GM23338 (cell line): Measurements from ENCODE around the gene PGBD2. TPM values are rescaled to one million over a fixed set of nuclear protein-coding genes. Genes with fewer than 3 reads are reported as not detected.

ENCODE experiments used
- ATAC-seq: fragments of 200-7000 bp; cut with Tn5 transposase; 3 replicates; pipeline ENCODE4 v1.9.1; 2020
- DNase-seq: peaks from one replicate; pipeline ENCODE4 v3.0.0-alpha.2; 2015; ENCODE audit warnings: low spot score
- H2AFZ ChIP-seq: fragments of 200-600 bp; sonication (generic); 2 replicates; pipeline ENCODE4 v1.8.0; 2016; ENCODE audit warnings: antibody characterized with exemption, mild to moderate bottlenecking, moderate library complexity
- H3F3A ChIP-seq: fragments of 200-600 bp; sonication (generic); replicated peaks from 2 replicates; pipeline ENCODE4 v1.8.0; 2017; ENCODE audit warnings: antibody characterized with exemption, mixed run types, low read depth
- H3K27ac ChIP-seq: fragments of 200-600 bp; sonication (generic); 2 replicates; pipeline ENCODE4 v1.6.1; 2016; ENCODE audit warnings: low read depth
- H3K27me3 ChIP-seq: fragments of 200-600 bp; sonication (generic); 2 replicates; pipeline ENCODE4 v1.8.0; 2016; ENCODE audit warnings: mild to moderate bottlenecking, mixed run types, moderate library complexity; ENCODE audit not compliant: insufficient read depth
- H3K36me3 ChIP-seq: fragments of 200-600 bp; sonication (generic); 2 replicates; pipeline ENCODE4 v1.8.0; 2016; ENCODE audit warnings: mild to moderate bottlenecking; ENCODE audit not compliant: insufficient read depth
- H3K4me1 ChIP-seq: fragments of 200-600 bp; sonication (generic); 2 replicates; pipeline ENCODE4 v1.8.0; 2016; ENCODE audit warnings: mild to moderate bottlenecking, moderate library complexity; ENCODE audit not compliant: insufficient read depth
- H3K4me2 ChIP-seq: fragments of 200-600 bp; sonication (generic); 2 replicates; pipeline ENCODE4 v1.7.1; 2017; ENCODE audit warnings: mixed run types
- H3K4me3 ChIP-seq: fragments of 200-600 bp; sonication (generic); 2 replicates; pipeline ENCODE4 v1.6.1; 2016; ENCODE audit warnings: mixed run types
- H3K79me2 ChIP-seq: fragments of 200-600 bp; sonication (generic); replicated peaks from 2 replicates; pipeline ENCODE4 v1.8.0; 2017; ENCODE audit warnings: mild to moderate bottlenecking; ENCODE audit not compliant: insufficient read depth
- H3K9me2 ChIP-seq: fragments of 200-600 bp; sonication (generic); 2 replicates; pipeline ENCODE4 v1.8.0; 2017; ENCODE audit not compliant: insufficient read depth
- H4K20me1 ChIP-seq: fragments of 200-600 bp; sonication (generic); replicated peaks from 2 replicates; pipeline ENCODE4 v1.8.0; 2017; ENCODE audit warnings: mild to moderate bottlenecking; ENCODE audit not compliant: insufficient read depth
- H3K27ac Mint-ChIP-seq: 2 replicates; pipeline ENCODE4 v1.8.0; 2020; ENCODE audit warnings: inconsistent platforms, mild to moderate bottlenecking, moderate library complexity, mixed read lengths
- H3K27me3 Mint-ChIP-seq: 3 replicates; pipeline ENCODE4 v1.8.0; 2022; ENCODE audit warnings: low read depth, mild to moderate bottlenecking, moderate library complexity, mixed read lengths, inconsistent platforms; ENCODE audit not compliant: insufficient read depth, poor library complexity
- H3K36me3 Mint-ChIP-seq: 3 replicates; pipeline ENCODE4 v1.8.0; 2021; ENCODE audit warnings: low read depth, mild to moderate bottlenecking, inconsistent platforms, moderate library complexity, mixed read lengths
- H3K4me1 Mint-ChIP-seq: 3 replicates; pipeline ENCODE4 v1.8.0; 2020; ENCODE audit warnings: mild to moderate bottlenecking, inconsistent platforms, mixed read lengths
- H3K4me3 Mint-ChIP-seq: 3 replicates; pipeline ENCODE4 v1.8.0; 2021; ENCODE audit warnings: moderate library complexity, mild to moderate bottlenecking, inconsistent platforms, mixed read lengths
- H3K9me3 Mint-ChIP-seq: 3 replicates; pipeline ENCODE4 v1.8.0; 2020; ENCODE audit warnings: moderate library complexity, mild to moderate bottlenecking, inconsistent platforms, mixed read lengths
- CREB1 ChIP-seq: fragments of 250-450 bp; sonication (Bioruptor Pico); IDR thresholded peaks from 2 replicates; pipeline ENCODE4 v1.5.0; 2020; ENCODE audit warnings: low read depth, mild to moderate bottlenecking, moderate library complexity
- EZH2 ChIP-seq: fragments of 200-600 bp; sonication (generic); IDR thresholded peaks from one replicate; pipeline ENCODE4 v1.8.0; 2017; ENCODE audit warnings: antibody characterized with exemption, mild to moderate bottlenecking, low read depth; ENCODE audit not compliant: unreplicated experiment
- EZH2phosphoT487 ChIP-seq: fragments of 200-600 bp; sonication (generic); IDR thresholded peaks from one replicate; pipeline ENCODE4 v1.8.1; 2018; ENCODE audit warnings: antibody characterized with exemption; ENCODE audit not compliant: unreplicated experiment
- JUNB ChIP-seq: IDR thresholded peaks from one replicate; pipeline ENCODE4 v1.6.1; 2016; ENCODE audit warnings: antibody characterized with exemption; ENCODE audit not compliant: unreplicated experiment
- NANOG ChIP-seq: IDR thresholded peaks from 2 replicates; pipeline ENCODE4 v1.6.1; 2016; ENCODE audit warnings: antibody characterized with exemption, borderline replicate concordance
- POLR2AphosphoS5 ChIP-seq: IDR thresholded peaks from 2 replicates; pipeline ENCODE4 v1.6.1; 2016; ENCODE audit warnings: antibody characterized with exemption, low read depth
- STAT1 ChIP-seq: IDR thresholded peaks from one replicate; pipeline ENCODE4 v1.6.1; 2016; ENCODE audit warnings: antibody characterized with exemption; ENCODE audit not compliant: unreplicated experiment
- ZNF114 ChIP-seq: fragments of 250-450 bp; sonication (Bioruptor Pico); IDR thresholded peaks from 2 replicates; pipeline ENCODE4 v1.5.0; 2020; ENCODE audit warnings: mild to moderate bottlenecking, moderate library complexity
- ZNF331 ChIP-seq: fragments of 250-450 bp; sonication (Bioruptor Pico); IDR thresholded peaks from 2 replicates; pipeline ENCODE4 v1.5.0; 2020; ENCODE audit warnings: low read depth, mild to moderate bottlenecking, moderate library complexity
- polyA plus RNA-seq: library from polyadenylated mRNA; unstranded; fragments of >200 nt; fragmentation: Nextera tagmentation; extraction: Ambion mirVana; gene quantifications from 2 replicates; pipeline ENCODE4 v1.2.1, GENCODE V29; 2016
- total RNA-seq: library from RNA; depleted of rRNA; stranded (reverse); fragments of >200 nt; shearing (Covaris generic); gene quantifications from 2 replicates; pipeline ENCODE4 v1.2.3, GENCODE V29; 2014
- TF ChIP-seq, protein P1 (sequence below): IDR thresholded peaks from 2 replicates; pipeline ENCODE4 v1.6.1; 2016; ENCODE audit warnings: antibody characterized with exemption
- TF ChIP-seq, protein P2 (sequence below): fragments of 250-450 bp; sonication (Bioruptor Pico); IDR thresholded peaks from 2 replicates; pipeline ENCODE4 v1.5.0; 2020; ENCODE audit warnings: mild to moderate bottlenecking, moderate library complexity
- TF ChIP-seq, protein P3 (sequence below): IDR thresholded peaks from one replicate; pipeline ENCODE4 v1.6.1; 2018; ENCODE audit warnings: antibody characterized with exemption; ENCODE audit not compliant: unreplicated experiment
- TF ChIP-seq, protein P4 (sequence below), 2 experiments: fragments of 200-600 bp in 1 of 2; sonication (generic) in 1 of 2; conservative IDR thresholded peaks; 2 replicates each; pipeline versions ENCODE4 v1.5.1 to v1.6.1; 2016 to 2017; ENCODE audit warnings: antibody characterized with exemption in 2 of 2, low read depth in 2 of 2, mild to moderate bottlenecking in 2 of 2, moderate library complexity in 1 of 2

Gene PGBD2
- total and polyA plus RNA-seq, 2 experiments from 2014 or later: 4.8 to 10.2 TPM

DNA sequence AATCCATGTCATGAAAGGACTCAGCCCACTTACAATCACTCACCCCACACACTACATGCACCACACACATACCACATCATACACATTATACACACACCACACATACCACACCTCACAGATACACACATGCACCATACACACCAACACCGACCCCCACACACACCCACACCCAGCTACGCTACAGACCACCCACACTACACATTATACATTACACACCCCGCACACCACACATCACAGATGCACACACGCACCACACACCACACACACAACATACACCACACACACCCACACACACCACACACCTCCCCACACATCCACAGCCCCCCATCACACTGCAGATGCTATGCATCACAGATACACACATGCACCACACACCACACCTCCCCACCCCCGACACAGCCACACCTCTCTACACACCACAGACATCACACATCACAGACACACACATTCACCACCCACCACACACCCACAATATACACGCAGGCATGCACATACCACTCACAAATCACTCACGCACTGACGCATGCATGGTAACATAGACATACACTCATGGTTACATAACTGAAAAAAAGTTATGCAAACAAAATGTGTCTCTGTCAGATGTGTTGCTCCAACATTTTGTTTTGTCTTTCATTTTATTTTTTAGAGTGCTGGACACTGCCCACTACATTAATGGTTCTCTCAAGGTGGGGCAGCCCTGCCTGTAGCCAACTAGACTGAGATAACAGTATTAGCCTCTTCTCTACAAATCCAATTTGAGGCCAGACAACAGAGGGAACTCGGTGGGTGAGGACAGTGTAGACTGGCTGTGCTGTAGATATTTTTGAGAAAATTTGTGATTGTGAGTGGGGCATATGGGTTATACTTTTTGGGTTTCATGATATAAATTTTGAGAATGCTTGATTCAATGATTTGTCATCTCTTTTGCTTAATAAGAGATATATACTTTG, 15.2 kb upstream of the PGBD2 start:
- Histone ChIP-seq H3K4me1 (peaks cover 17% of the 10 kb centered on the region), H3K9me2 (no peaks in the 10 kb centered on the region), H3K36me3 (no peaks in the 10 kb centered on the region), H3K79me2 (no peaks in the 10 kb centered on the region), H2AFZ (no peak overlapping the region), H3K4me2 (no peak overlapping the region), H3F3A (no peaks in the 10 kb centered on the region), H4K20me1 (no peaks in the 10 kb centered on the region), H3K27me3 (no peaks in the 10 kb centered on the region), H3K27ac (no peak overlapping the region), H3K4me3 (no peak overlapping the region)
- H3K27me3 Mint-ChIP-seq: peaks cover 4% of the 10 kb centered on the region
- ATAC-seq (no peak), DNase-seq (no peak)
- no peak overlapping the region for H3K27ac Mint-ChIP-seq
- H3K4me1 Mint-ChIP-seq: peaks cover 18% of the 10 kb centered on the region
- TF ChIP-seq JUNB: no peak
- no peak for TF ChIP-seq ZNF331
- no peak for TF ChIP-seq STAT1
- TF ChIP-seq, protein P1, sequence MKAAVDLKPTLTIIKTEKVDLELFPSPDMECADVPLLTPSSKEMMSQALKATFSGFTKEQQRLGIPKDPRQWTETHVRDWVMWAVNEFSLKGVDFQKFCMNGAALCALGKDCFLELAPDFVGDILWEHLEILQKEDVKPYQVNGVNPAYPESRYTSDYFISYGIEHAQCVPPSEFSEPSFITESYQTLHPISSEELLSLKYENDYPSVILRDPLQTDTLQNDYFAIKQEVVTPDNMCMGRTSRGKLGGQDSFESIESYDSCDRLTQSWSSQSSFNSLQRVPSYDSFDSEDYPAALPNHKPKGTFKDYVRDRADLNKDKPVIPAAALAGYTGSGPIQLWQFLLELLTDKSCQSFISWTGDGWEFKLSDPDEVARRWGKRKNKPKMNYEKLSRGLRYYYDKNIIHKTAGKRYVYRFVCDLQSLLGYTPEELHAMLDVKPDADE: no peak
- no peak for TF ChIP-seq POLR2AphosphoS5
- TF ChIP-seq EZH2phosphoT487: no peak
- TF ChIP-seq NANOG: no peak
- TF ChIP-seq, protein P2, sequence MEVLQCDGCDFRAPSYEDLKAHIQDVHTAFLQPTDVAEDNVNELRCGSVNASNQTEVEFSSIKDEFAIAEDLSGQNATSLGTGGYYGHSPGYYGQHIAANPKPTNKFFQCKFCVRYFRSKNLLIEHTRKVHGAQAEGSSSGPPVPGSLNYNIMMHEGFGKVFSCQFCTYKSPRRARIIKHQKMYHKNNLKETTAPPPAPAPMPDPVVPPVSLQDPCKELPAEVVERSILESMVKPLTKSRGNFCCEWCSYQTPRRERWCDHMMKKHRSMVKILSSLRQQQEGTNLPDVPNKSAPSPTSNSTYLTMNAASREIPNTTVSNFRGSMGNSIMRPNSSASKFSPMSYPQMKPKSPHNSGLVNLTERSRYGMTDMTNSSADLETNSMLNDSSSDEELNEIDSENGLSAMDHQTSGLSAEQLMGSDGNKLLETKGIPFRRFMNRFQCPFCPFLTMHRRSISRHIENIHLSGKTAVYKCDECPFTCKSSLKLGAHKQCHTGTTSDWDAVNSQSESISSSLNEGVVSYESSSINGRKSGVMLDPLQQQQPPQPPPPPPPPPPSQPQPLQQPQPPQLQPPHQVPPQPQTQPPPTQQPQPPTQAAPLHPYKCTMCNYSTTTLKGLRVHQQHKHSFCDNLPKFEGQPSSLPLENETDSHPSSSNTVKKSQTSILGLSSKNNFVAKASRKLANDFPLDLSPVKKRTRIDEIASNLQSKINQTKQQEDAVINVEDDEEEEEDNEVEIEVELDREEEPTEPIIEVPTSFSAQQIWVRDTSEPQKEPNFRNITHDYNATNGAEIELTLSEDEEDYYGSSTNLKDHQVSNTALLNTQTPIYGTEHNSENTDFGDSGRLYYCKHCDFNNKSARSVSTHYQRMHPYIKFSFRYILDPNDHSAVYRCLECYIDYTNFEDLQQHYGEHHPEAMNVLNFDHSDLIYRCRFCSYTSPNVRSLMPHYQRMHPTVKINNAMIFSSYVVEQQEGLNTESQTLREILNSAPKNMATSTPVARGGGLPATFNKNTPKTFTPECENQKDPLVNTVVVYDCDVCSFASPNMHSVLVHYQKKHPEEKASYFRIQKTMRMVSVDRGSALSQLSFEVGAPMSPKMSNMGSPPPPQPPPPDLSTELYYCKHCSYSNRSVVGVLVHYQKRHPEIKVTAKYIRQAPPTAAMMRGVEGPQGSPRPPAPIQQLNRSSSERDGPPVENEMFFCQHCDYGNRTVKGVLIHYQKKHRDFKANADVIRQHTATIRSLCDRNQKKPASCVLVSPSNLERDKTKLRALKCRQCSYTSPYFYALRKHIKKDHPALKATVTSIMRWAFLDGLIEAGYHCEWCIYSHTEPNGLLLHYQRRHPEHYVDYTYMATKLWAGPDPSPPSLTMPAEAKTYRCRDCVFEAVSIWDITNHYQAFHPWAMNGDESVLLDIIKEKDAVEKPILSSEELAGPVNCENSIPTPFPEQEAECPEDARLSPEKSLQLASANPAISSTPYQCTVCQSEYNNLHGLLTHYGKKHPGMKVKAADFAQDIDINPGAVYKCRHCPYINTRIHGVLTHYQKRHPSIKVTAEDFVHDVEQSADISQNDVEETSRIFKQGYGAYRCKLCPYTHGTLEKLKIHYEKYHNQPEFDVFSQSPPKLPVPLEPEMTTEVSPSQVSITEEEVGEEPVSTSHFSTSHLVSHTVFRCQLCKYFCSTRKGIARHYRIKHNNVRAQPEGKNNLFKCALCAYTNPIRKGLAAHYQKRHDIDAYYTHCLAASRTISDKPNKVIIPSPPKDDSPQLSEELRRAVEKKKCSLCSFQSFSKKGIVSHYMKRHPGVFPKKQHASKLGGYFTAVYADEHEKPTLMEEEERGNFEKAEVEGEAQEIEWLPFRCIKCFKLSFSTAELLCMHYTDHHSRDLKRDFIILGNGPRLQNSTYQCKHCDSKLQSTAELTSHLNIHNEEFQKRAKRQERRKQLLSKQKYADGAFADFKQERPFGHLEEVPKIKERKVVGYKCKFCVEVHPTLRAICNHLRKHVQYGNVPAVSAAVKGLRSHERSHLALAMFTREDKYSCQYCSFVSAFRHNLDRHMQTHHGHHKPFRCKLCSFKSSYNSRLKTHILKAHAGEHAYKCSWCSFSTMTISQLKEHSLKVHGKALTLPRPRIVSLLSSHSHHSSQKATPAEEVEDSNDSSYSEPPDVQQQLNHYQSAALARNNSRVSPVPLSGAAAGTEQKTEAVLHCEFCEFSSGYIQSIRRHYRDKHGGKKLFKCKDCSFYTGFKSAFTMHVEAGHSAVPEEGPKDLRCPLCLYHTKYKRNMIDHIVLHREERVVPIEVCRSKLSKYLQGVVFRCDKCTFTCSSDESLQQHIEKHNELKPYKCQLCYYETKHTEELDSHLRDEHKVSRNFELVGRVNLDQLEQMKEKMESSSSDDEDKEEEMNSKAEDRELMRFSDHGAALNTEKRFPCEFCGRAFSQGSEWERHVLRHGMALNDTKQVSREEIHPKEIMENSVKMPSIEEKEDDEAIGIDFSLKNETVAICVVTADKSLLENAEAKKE (CRISPR knock-in tag): no peak
- TF ChIP-seq CREB1 (CRISPR knock-in tag): no peak
- no peak for TF ChIP-seq ZNF114
- no peak for TF ChIP-seq EZH2
- TF ChIP-seq, protein P3, sequence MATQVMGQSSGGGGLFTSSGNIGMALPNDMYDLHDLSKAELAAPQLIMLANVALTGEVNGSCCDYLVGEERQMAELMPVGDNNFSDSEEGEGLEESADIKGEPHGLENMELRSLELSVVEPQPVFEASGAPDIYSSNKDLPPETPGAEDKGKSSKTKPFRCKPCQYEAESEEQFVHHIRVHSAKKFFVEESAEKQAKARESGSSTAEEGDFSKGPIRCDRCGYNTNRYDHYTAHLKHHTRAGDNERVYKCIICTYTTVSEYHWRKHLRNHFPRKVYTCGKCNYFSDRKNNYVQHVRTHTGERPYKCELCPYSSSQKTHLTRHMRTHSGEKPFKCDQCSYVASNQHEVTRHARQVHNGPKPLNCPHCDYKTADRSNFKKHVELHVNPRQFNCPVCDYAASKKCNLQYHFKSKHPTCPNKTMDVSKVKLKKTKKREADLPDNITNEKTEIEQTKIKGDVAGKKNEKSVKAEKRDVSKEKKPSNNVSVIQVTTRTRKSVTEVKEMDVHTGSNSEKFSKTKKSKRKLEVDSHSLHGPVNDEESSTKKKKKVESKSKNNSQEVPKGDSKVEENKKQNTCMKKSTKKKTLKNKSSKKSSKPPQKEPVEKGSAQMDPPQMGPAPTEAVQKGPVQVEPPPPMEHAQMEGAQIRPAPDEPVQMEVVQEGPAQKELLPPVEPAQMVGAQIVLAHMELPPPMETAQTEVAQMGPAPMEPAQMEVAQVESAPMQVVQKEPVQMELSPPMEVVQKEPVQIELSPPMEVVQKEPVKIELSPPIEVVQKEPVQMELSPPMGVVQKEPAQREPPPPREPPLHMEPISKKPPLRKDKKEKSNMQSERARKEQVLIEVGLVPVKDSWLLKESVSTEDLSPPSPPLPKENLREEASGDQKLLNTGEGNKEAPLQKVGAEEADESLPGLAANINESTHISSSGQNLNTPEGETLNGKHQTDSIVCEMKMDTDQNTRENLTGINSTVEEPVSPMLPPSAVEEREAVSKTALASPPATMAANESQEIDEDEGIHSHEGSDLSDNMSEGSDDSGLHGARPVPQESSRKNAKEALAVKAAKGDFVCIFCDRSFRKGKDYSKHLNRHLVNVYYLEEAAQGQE: no peak
- TF ChIP-seq, protein P4, sequence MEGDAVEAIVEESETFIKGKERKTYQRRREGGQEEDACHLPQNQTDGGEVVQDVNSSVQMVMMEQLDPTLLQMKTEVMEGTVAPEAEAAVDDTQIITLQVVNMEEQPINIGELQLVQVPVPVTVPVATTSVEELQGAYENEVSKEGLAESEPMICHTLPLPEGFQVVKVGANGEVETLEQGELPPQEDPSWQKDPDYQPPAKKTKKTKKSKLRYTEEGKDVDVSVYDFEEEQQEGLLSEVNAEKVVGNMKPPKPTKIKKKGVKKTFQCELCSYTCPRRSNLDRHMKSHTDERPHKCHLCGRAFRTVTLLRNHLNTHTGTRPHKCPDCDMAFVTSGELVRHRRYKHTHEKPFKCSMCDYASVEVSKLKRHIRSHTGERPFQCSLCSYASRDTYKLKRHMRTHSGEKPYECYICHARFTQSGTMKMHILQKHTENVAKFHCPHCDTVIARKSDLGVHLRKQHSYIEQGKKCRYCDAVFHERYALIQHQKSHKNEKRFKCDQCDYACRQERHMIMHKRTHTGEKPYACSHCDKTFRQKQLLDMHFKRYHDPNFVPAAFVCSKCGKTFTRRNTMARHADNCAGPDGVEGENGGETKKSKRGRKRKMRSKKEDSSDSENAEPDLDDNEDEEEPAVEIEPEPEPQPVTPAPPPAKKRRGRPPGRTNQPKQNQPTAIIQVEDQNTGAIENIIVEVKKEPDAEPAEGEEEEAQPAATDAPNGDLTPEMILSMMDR (conservative IDR thresholded peaks at IDR 0.05; ENCODE audit: low read depth in 2 of 2): no peak
- no peaks in the 10 kb centered on the region for H3K36me3 Mint-ChIP-seq
- no peaks in the 10 kb centered on the region for H3K9me3 Mint-ChIP-seq
- no peak overlapping the region for H3K4me3 Mint-ChIP-seq
